AG09309 (cell line): Measurements from ENCODE around the gene ADAMTSL3.
"Not testable (repeated sequence)": the region's sequence is repeated elsewhere in the genome, so short reads cannot be mapped to it uniquely, and the experiment has no call there.

Experiments used
- DNase-seq: peaks from one replicate; pipeline ENCODE4 v3.0.0-alpha.2; 2010; ENCODE audit warnings: low read depth
- H3K4me3 ChIP-seq: 2 replicates; pipeline ENCODE4 v1.5.1; 2011; ENCODE audit warnings: mild to moderate bottlenecking, low read depth, low read length, moderate library complexity; ENCODE audit not compliant: control insufficient read depth
- TF ChIP-seq, protein P1 (sequence below): IDR thresholded peaks from 2 replicates; pipeline ENCODE4 v1.5.1; 2011; ENCODE audit warnings: mild to moderate bottlenecking, low read depth, low read length, inconsistent platforms; ENCODE audit not compliant: insufficient read depth, control insufficient read depth; ENCODE audit errors: missing control alignments

ADAMTSL3 gene

DNA sequence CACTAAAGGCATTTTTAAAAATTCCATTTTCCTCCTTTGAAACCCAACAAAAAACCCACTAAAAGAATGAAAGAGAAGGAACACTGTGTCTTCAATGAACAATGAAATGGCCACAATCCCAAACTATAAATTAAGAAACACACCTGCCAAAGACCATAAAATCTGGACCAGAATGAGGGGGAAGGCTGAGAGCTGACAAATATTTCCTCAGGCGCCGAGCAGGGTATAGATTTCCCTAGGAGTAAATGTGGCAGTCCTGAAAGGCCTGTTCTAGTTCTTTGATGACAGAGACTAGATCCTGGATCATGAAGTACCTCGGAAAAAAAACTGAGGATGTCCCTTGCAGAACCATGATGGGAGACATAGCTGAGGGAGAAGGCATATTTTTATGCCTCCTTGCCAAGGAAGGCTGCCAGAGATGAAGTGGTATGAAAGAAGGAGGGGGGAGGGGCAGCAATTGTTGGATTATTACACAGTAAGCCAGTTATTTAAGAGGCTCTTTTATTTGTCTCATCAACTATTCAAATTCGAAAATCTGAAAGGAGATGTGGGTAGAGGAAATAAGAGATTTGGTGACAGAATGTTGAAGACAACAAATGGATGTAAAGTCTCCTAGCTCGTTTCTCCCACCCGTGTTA lies 306.4 kb downstream of the ADAMTSL3 start:
- no peak overlapping the region for H3K4me3 ChIP-seq
- TF ChIP-seq, protein P1, sequence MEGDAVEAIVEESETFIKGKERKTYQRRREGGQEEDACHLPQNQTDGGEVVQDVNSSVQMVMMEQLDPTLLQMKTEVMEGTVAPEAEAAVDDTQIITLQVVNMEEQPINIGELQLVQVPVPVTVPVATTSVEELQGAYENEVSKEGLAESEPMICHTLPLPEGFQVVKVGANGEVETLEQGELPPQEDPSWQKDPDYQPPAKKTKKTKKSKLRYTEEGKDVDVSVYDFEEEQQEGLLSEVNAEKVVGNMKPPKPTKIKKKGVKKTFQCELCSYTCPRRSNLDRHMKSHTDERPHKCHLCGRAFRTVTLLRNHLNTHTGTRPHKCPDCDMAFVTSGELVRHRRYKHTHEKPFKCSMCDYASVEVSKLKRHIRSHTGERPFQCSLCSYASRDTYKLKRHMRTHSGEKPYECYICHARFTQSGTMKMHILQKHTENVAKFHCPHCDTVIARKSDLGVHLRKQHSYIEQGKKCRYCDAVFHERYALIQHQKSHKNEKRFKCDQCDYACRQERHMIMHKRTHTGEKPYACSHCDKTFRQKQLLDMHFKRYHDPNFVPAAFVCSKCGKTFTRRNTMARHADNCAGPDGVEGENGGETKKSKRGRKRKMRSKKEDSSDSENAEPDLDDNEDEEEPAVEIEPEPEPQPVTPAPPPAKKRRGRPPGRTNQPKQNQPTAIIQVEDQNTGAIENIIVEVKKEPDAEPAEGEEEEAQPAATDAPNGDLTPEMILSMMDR, result no peak
- DNase-seq, result no peak

DNA sequence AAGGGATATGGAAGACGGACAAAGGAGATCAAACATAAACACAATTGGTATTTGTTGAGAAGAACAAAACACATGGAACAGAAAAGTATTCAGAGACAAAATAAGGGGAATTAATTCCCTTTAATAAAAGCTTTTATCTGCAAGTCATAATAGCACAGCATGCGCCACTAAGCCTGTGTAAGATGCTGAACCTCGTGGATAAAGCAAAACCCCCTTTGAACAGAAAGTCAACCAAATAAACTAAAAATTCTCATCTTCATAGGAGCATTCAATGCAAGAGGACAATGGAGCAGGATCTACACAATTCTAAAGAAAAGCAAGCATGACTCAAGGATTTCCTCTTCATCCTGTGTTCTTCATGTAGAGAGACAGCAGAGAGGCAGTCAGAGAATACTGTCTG lies 307.4 kb downstream of the ADAMTSL3 start:
- DNase-seq, result no peak
- TF ChIP-seq, protein P1, result no peak
- no peak overlapping the region for H3K4me3 ChIP-seq

DNA sequence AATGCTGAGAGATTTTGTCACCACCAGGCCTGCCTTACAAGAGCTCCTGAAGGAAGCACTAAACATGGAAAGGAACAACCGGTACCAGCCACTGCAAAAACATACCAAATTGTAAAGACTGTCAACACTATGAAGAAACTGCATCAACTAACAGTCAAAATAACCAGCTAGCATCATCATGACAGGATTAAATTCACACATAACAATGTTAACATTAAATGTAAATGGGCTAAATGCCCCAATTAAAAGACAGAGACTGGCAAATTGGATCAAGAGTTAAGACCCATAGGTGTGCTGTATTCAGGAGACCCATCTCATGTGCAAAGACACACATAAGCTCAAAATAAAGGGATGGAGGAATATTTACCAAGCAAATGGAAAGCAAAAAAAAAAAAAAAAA lies 311.0 kb downstream of the ADAMTSL3 start:
- DNase-seq, result not testable (repeated sequence)

DNA sequence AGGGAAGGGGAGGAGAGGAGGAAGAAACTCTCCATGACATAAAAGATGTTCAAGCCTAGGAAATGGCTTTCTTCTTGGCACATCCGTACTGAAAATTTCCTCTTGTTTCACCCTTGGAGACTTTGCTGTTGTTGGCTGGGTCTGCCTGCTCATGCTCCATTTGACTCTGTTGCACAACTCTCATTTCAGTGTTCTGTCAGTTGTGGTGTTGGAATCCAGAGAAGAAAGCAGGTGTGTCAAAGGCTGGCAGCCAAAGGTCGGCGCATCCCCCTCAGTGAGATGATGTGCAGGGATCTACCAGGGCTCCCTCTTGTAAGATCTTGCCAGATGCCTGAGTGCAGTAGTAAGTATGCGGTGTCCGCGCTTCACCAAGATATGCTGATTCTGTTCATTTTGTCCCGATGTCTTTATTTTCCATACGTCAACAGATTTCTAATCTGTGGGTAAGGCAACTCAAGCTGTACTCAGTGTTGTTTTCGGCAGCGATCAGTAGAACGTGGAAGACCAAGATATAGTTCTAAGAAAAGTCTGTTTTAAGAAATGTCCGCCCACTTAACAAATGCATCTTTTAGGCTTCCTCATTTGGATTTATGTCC lies 316.5 kb downstream of the ADAMTSL3 start:
- TF ChIP-seq, protein P1, result no peak
- no peak overlapping the region for H3K4me3 ChIP-seq
- DNase-seq, result no peak

More for the DNA sequence above, 311.0 kb downstream of the ADAMTSL3 start:
- not testable (repeated sequence) for H3K4me3 ChIP-seq

DNA sequence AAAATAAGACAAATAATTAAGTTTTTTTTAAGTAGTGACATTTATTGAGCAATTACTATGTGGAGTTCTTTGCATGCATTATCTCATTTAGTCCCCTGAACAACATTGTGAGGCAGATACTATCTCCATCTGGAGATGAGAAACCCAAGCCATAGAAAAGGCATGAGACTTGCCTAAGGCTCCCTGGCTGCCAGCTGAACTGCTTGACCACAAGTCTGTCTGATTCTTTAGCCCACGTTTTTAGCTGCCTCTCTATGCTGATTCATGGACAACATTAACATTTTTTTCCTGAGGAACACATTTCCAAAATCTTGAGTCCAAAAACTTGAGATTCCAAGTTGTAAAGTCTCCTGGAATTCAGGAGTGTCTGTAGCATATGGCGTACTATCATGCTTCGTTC lies 318.1 kb downstream of the ADAMTSL3 start:
- H3K4me3 ChIP-seq, result no peak overlapping the region
- TF ChIP-seq, protein P1, result no peak
- no peak for DNase-seq

DNA sequence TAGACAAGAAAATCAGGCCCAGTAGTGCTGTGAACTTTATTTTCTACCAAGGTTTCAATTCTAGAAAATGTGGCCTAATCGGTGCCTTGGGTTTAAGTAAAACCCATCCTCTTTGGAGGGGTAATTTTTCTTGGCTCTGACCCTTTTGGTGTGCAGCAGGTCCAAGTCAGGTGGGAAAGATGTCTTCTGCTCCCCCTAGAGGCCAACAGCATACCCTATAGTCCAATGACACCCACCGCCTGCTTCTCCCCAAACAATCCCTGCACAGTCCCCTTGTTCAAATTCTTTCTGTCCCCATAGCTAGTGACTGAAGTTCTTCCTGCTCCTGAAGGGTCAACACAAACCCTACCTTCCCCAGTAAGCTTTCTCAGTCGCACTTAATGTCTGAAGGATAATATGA lies 319.9 kb downstream of the ADAMTSL3 start:
- TF ChIP-seq, protein P1, result no peak
- no peak for DNase-seq

DNA sequence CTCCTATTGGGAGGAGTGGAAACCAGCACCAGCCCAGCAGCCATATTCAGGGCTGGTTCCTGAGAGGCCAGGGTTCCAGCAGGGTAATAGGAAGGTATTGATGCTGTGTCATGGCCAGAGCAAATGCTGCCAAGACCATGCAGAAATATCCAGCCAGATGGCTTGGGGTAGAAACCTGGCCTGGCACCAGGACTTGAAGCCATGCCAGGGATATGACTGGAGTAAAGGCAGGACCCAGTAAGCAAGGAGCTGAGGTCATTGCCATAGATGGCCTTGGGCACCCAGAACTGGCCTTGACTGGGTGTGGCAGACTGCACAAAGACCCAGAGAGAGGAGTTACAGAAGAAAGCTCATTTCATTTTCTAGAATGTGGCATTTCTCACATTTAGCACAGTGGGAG lies 324.1 kb downstream of the ADAMTSL3 start:
- TF ChIP-seq, protein P1, result no peak
- no peak overlapping the region for H3K4me3 ChIP-seq
- no peak for DNase-seq

More for the DNA sequence above, 319.9 kb downstream of the ADAMTSL3 start:
- no peak overlapping the region for H3K4me3 ChIP-seq
